Measurements from ENCODE around the gene LRRC70. TPM values are rescaled to one million over a fixed set of nuclear protein-coding genes. Genes with fewer than 3 reads are reported as not detected.
"Not testable (repeated sequence)": the region's sequence is repeated elsewhere in the genome, so short reads cannot be mapped to it uniquely, and the experiment has no call there.

The LRRC70 gene
- total RNA-seq, 1 donor from 2014 or later: not detected

- no peak overlapping the region for H3K4me3 ChIP-seq (ENCODE audit: low read depth, low read length)
- DNase-seq (ENCODE audit: low read depth): no peak
- TF ChIP-seq, protein P1, sequence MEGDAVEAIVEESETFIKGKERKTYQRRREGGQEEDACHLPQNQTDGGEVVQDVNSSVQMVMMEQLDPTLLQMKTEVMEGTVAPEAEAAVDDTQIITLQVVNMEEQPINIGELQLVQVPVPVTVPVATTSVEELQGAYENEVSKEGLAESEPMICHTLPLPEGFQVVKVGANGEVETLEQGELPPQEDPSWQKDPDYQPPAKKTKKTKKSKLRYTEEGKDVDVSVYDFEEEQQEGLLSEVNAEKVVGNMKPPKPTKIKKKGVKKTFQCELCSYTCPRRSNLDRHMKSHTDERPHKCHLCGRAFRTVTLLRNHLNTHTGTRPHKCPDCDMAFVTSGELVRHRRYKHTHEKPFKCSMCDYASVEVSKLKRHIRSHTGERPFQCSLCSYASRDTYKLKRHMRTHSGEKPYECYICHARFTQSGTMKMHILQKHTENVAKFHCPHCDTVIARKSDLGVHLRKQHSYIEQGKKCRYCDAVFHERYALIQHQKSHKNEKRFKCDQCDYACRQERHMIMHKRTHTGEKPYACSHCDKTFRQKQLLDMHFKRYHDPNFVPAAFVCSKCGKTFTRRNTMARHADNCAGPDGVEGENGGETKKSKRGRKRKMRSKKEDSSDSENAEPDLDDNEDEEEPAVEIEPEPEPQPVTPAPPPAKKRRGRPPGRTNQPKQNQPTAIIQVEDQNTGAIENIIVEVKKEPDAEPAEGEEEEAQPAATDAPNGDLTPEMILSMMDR (conservative IDR thresholded peaks at IDR 0.05; ENCODE audit: low read depth, low read length): no peak
Observed at GRCh38 chr5:62562867-62563266, 15.8 kb upstream of the LRRC70 start.

GRCh38 chr5:62564101-62564500 lies 14.5 kb upstream of the LRRC70 start:
- TF ChIP-seq, protein P1 (conservative IDR thresholded peaks at IDR 0.05; ENCODE audit: low read depth, low read length): no peak
- H3K4me3 ChIP-seq (ENCODE audit: low read depth, low read length): no peak overlapping the region

DNA sequence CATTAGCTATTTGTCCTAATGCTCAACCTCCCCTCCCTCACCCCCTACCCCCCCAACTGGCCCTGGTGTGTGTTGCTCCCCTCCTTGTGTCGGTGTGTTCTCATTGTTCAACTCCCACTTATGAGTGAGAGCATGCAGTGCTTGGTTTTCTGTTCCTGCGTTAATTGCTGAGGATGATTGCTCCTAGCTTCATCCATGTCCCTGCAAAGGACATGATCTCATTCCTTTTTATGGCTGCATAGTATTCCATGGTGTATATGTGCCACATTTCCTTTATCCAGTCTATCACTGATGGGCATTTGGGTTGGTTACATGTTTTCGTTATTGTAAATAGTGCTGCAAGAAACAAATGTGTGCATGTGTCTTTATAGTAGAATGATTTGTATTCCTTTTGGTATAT lies 12.9 kb upstream of the LRRC70 start:
- DNase-seq (ENCODE audit: low read depth); H3K4me3 ChIP-seq (ENCODE audit: low read depth, low read length): not testable (repeated sequence)

More at GRCh38 chr5:62564101-62564500, 14.5 kb upstream of the LRRC70 start:
- DNase-seq (ENCODE audit: low read depth): no peak

GRCh38 chr5:62568143-62568542 lies 10.5 kb upstream of the LRRC70 start:
- TF ChIP-seq, protein P1 (conservative IDR thresholded peaks at IDR 0.05; ENCODE audit: low read depth, low read length): no peak
- DNase-seq (ENCODE audit: low read depth): no peak
- no peak overlapping the region for H3K4me3 ChIP-seq (ENCODE audit: low read depth, low read length)

- no peak overlapping the region for H3K4me3 ChIP-seq (ENCODE audit: low read depth, low read length)
- TF ChIP-seq, protein P1 (conservative IDR thresholded peaks at IDR 0.05; ENCODE audit: low read depth, low read length): no peak
- no peak for DNase-seq (ENCODE audit: low read depth)
Observed at GRCh38 chr5:62568800-62569432, 9.7 kb upstream of the LRRC70 start.

DNA sequence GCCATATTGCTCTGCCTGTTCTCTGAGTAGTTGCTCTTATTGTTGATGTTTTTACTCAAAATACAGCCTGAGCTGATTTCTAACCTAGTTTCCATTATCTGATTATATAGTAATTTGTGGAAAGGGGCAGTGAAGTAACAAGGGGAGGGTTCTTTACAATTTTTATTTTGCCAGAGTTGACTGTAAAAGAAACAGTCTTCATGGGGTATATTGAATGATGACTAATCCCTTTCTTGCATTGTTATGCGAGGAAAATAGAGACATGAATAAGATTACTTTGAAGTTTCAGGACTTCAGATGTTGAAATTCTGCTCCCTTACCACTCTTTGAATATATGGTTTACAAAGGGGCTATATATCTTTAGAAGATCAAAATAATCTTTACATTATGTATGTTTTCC lies 9.1 kb upstream of the LRRC70 start:
- DNase-seq (ENCODE audit: low read depth): no peak
- H3K4me3 ChIP-seq (ENCODE audit: low read depth, low read length): no peak overlapping the region
- TF ChIP-seq, protein P1 (conservative IDR thresholded peaks at IDR 0.05; ENCODE audit: low read depth, low read length): no peak

- no peak overlapping the region for H3K4me3 ChIP-seq (ENCODE audit: low read depth, low read length)
- TF ChIP-seq, protein P1 (conservative IDR thresholded peaks at IDR 0.05; ENCODE audit: low read depth, low read length): no peak
- DNase-seq (ENCODE audit: low read depth): no peak
Observed at GRCh38 chr5:62572918-62573514, 5.6 kb upstream of the LRRC70 start.
